NCI-H146 treated with DMSO at 0.1 percent for 48 hours (cell line): Measurements from ENCODE around the gene RANBP17.
"Not testable (repeated sequence)": the region's sequence is repeated elsewhere in the genome, so short reads cannot be mapped to it uniquely, and the experiment has no call there.

Experiments used
- DNase-seq: peaks from one replicate; lab custom pipeline; 2025; ENCODE audit not compliant: unreplicated experiment; lab: John Stamatoyannopoulos, UW

Gene RANBP17

DNA sequence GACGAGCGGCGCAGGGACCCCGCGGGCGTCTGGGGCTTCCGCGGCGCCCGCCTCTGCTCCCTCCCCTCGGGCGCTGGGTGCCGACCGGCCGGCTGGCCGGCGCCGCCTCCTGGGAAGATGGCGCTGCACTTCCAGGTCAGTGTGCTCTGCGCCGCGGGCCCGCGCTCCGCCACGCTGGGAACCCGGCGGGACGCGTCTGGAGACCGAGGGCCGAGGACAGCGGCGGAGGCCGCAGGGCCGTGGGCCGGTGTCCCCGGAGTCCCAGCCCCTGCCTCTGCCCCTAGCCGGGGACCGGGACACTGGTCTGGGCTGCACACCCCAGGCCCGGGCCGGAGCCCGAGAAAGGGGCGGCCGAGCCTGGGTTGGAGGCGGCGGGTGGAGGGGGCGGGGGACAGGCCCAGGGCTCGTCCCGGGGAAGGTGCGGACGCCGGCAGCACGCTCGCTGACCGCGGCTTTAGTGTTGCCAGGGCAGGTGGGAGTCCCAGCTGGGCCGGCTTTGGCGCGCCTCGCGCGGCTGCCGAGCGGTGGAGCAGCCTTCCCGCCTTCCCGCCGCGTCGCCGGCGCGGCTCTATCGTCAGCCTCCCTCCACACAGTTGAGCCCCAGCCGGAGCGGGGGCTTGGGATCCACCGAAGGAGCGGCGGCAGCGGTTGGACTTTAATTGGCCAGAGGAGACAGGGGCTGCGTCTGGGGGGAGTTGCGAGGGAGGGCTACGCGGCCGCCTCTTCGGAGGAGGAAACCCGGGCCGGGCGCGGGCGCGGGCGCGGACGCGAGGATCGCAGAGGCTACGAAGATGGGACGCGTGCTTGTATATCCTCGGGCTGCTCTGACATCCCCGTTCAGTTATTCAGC lies at the start of gene RANBP17:
Gene RANBP17, plus strand, starts transcription at position 102 of the 850 bp plus-strand sequence.
- peak; percentile 52 for DNase-seq

GRCh38 chr5:170813231-170813630 lies 48.6 kb upstream of the RANBP17 start:
- DNase-seq, result no peak

DNA sequence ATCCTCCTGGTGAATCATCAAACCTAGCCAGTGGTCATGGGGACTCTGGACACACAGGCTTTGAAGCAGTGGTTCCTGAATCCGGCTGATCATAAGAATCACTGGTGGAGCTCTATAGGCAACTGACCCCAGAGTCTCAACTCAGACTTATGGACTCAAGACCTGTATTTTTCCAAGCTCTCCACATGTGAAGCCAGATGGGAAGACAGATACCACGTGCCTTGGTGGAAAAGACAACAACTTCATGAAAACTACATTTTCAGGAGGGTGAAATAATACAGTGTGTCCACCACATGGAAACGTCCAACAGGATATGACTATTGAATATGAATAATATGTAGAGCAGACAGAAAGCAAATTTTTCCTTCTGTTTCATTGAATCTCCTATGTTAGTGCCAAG lies 44.6 kb upstream of the RANBP17 start:
- DNase-seq, result no peak

DNA sequence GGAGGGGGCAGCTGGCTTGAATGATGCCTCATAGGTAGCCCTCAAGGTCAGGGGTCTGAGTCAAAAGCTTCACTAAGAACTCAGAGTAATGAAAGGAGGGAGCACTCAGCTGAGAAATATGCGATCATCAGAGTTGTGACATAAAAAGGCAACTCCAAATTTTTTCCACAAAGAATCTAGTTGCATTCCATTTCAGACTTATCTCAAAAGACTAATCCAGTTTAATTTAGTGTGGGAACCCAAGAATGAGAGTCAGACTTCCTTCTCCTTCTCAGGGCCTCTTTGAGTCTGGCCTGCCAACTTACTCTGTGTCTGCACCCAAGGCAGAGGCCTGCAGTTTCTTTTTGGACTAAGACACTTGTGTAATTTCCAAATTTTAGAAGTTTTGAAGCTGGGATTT lies 43.6 kb upstream of the RANBP17 start:
- no peak for DNase-seq

GRCh38 chr5:170819824-170820223 lies 42.0 kb upstream of the RANBP17 start:
- DNase-seq, result no peak

GRCh38 chr5:170821257-170821800 lies 40.5 kb upstream of the RANBP17 start:
- no peak for DNase-seq

DNA sequence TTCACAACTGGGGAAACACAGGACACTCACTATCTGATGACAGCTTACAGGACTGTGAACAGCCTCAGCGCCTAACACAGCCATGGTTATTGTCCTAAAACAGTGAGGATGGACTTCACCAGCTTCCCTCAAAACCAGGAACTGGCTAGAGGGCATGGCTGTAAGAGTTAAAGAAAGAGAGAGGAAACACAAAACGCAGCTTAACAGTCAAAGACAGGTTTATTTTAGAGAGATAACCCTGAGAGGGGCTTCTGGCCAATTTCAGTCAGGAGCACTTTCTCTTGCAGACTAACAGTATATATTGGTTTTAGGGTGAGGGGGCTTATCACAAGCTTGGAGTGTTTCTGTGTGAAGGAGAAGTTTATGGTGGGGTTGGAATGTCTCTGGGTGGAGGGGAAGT lies 35.7 kb upstream of the RANBP17 start:
- no peak for DNase-seq

DNA sequence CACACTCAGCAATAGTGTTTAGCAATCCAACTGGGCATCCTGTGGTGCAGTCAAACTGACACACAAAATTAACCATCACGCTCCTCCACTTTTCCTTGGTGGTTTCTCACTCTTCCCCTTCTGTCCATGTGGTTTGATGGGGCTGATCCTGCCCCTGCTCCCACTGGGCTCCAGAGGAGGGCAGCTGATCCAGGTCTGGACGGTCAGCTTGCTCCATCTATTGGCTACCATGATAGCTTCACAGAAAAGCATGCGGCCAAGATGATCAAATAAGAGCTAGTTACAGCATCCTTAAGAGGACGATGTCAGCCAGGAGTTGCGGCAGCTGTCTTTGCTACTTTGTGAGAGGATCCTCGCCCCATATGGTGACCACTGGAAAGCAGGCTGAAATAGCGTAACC lies 29.6 kb upstream of the RANBP17 start:
- DNase-seq, result no peak

DNA sequence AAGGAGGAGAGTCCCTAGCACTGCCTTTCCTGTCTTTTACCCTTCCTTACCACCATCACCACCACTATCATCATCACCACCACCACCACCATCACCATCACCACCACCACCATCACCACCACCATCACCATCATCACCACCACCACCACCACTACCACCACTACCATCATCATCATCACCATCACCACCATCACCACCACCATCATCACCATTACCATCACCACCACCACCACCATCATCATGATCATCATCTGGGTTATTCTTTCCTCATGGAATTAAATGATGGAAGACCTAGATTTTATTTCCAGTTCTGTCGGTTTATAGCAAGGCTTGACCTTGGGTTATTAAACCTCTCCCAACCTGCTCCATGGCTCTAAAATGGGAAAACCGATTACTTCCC lies 27.8 kb upstream of the RANBP17 start:
- DNase-seq, result not testable (repeated sequence)

DNA sequence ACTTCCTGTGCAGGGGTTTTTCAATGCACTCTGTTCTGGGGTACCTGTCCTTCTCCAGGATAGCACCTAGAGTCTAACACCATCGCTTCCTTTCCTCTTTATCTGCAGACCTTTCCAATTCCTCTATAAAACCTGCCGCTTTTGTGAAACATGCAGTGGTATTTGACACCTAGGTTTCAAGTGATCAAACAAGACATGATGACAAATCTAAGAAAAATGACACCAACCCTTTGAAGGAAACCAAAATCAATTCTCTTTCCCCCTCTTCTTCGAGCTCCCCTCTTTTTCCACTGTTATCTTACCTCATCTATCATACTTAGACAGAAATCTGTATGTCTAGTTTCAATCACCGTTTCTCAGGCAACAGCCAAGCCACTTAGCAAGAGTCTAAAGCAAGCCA lies 25.6 kb upstream of the RANBP17 start:
- DNase-seq, result no peak

DNA sequence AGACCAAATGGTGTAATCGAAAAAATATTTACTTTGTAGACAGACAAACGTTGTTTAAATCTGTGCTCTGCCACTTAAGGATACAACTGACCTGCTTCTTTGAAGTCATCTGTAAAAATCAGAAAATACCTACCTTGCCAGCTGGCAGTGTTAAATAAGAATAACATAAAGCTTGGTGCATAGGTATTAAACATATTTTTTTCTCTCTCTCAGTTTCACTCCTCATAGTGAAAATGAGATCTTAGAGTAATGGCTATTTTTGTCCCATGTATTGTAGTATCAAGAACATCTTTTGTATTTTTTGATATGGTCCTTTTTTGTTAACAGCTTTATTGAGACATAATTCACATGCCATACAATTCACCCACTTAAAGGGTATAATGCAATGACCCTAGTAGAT lies 17.9 kb upstream of the RANBP17 start:
- DNase-seq, result no peak

- DNase-seq, result no peak
Observed at GRCh38 chr5:170844651-170845050, 17.2 kb upstream of the RANBP17 start.

DNA sequence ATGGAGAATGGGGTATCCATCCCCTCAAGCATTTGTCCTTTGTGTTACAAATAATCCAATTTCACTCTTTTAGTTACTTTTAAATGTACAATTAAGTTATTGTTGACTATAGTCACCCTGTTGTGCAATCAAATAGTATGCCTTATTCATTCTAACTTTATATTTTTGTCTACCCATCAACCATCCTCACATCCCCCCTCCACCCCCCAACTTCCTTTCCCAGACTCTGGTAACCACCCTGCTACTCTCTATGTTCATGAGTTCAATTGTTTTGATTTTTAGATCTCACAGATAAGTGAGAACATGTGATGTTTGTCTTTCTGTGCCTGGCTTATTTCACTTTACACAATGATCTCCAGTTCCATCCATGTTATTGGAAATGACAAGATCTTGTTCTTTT lies 15.4 kb upstream of the RANBP17 start:
- DNase-seq, result no peak

DNA sequence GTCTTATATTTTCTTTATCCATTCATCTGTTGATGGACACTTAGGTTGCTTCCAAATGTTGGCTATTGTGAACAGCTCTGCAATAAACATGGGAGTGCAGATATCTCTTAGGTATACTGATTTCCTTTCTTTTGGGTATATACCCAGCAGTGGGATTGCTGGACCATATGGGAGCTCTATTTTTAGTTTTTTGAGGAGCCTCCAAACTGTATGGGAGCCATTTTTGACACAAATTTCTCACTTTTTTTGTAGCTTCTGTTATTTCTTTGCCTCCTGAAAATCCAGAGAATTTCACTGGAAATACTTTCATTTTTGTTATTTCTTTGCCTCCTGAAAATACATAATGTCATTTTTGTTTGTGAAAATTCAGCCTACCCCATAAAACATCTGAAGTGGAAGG lies 15.0 kb upstream of the RANBP17 start:
- DNase-seq, result no peak

DNA sequence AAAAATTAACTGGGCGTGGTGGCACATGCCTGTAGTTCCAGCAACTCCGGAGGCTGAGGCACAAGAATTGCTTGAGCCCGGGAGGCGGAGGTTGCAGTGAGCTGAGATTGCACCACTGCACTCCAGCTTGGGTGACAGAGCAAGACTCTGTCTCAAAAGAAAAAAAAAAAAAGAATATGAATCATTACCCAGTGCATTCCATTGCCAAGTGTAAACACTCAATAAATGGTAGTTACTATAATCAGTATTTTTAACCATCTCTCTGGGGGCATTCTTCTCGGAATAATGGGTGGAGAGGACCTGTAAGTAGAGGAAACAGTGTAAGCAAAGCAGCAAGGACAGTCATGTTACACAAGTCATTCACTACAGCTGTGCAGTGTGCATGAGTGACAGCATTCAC lies 13.8 kb upstream of the RANBP17 start:
- no peak for DNase-seq

GRCh38 chr5:170849374-170849773 lies 12.4 kb upstream of the RANBP17 start:
- DNase-seq, result no peak

DNA sequence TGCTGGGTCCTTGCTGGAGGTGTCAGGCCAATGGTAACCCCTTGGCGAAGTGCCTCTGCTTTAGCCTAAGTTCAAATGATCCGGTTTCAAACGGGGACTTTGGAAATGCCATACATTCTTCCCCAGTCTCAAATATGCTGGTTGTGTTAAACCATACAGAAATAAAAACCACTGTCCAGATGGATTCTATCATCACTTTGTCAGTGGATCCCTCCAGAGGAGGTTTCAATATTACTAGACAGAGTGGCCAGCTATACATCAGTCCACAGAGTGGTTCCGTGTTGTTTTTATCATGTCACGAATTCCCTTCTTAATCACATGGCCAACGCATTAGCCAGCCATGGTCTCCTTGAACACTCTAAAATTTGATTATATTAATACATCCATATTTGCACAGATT lies 7.3 kb upstream of the RANBP17 start:
- no peak for DNase-seq

GRCh38 chr5:170857066-170857465 lies 4.8 kb upstream of the RANBP17 start:
- DNase-seq, result no peak

- DNase-seq, result no peak
Observed at GRCh38 chr5:170860415-170860814, 1.4 kb upstream of the RANBP17 start.

DNA sequence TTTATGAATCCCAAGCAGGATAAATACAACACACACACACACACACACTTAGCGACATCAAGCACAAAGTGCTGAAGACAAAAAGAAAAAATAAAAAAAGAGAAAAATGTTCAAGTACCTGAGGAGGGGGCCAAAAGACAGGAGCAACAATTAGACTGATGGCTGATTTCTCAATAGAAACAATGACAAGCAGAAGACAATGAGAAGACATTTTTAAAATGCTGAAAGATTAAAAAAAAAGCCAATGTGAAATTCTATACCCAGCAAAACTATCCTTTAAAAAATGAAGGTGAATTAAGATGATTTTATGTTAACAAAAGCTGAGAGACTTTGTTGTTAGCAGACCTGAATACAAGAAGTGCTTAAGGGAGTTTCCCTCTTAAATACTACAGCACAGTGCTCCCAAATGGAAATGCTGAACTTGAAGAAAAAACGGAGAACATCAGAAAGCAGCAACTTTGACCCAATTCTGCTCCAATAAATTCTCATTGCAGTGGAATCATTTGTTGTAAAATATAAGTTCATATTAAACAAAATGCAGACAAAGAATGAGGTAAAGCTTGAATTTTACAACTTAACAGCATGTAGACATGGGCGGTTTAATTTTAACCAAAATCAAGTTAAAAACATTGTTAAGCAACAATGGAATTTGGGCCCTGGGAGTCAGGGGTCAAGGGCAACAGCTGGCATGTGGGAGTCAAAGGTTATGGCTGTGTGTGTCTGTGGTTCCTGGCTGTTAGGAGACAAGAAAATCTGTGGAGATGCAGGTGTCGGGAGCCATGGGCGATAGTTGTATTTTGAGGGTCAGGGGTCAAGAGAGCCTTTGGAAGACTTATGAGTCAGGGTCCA lies 776 bp upstream of the RANBP17 start:
- DNase-seq, result no peak

DNA sequence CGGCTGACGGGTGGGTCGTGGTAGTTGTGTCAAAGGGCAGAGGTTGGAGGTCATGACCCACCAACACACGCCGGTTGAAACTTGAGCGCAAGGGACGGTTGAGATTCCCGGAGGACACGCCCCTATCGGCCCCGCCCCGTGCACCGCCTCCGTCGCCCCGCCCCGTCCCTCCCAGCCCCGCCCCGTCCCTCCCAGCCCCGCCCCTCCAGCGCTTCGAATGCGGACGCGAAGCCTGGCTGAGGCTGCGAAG lies 226 bp upstream of the RANBP17 start:
- DNase-seq, result no peak

DNA sequence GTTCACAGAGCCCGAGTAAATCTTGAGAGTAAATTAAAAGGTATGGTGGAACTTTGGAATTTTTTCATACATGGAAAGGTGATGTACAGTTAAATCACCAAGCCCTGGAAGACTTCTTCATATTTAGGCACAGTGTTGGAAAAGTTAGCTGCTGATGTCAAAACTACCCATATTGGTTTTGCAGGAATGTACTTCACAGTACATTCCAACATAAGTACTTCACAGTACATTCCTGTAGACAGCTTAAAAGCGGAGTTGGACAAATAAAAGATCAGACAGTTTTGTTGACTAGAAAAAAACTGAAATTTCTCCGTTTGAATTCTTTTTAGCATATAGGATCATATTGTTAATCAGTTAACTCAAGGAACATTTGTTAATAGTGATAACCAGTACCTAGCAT lies 1.8 kb downstream of the RANBP17 start:
- DNase-seq, result no peak
